Upper lobe of left lung (tissue), 6 donors: Measurements from ENCODE around the gene CNTD1. TPM values are rescaled to one million over a fixed set of nuclear protein-coding genes. Genes with fewer than 3 reads are reported as not detected.
A peak's percentile ranks its signal among the peaks of the same experiment; 100 is the strongest.

Source experiments
- ATAC-seq, 2 donors: fragments of 200-7000 bp; cut with Tn5 transposase; one replicate each; pipeline ENCODE4 v1.9.1; 2022; ENCODE audit warnings: mild to moderate bottlenecking in 2 of 2, moderate library complexity in 2 of 2; ENCODE audit not compliant: low FRiP score in 2 of 2
- DNase-seq, 2 donors: peaks; one replicate each; pipeline ENCODE4 v3.0.0-alpha.2; 2019 to 2020
- H3K27ac ChIP-seq, 4 donors: fragments of 200-600 bp; sonication (generic); one replicate each; pipeline ENCODE4 v1.5.1; 2016 to 2019
- H3K27me3 ChIP-seq, 4 donors: fragments of 200-600 bp; sonication (generic); one replicate each; pipeline ENCODE4 v1.5.1; 2017 to 2019
- H3K36me3 ChIP-seq, 4 donors: fragments of 200-600 bp; sonication (generic); one replicate each; pipeline ENCODE4 v1.5.1; 2016 to 2019
- H3K4me1 ChIP-seq, 4 donors: fragments of 200-600 bp; sonication (generic); one replicate each; pipeline ENCODE4 v1.5.1; 2018 to 2019
- H3K4me3 ChIP-seq, 4 donors: fragments of 200-600 bp; sonication (generic); one replicate each; pipeline ENCODE4 v1.5.1; 2017 to 2019; ENCODE audit warnings: mild to moderate bottlenecking in 2 of 4, moderate library complexity in 1 of 4
- H3K9me3 ChIP-seq, 4 donors: fragments of 200-600 bp; sonication (generic); one replicate each; pipeline ENCODE4 v1.5.1; 2018 to 2019
- CTCF ChIP-seq, 6 experiments: fragments of 450-650 bp in 4 of 6; fragments of 200-600 bp in 2 of 6; sonication (generic) in 2 of 6; IDR thresholded peaks; one replicate each; pipeline ENCODE4 v1.5.1; 2016 to 2019; ENCODE audit warnings: antibody characterized with exemption in 6 of 6
- EP300 ChIP-seq, 4 donors: sonication (generic); formaldehyde crosslinking; IDR thresholded peaks; one replicate each; pipeline ENCODE4 v1.5.1; 2017; ENCODE audit warnings: antibody characterized with exemption in 4 of 4, control low read depth in 2 of 4
- POLR2A ChIP-seq, 4 donors: fragments of 450-650 bp; IDR thresholded peaks; one replicate each; pipeline ENCODE4 v1.5.1; 2016 to 2017; ENCODE audit warnings: antibody characterized with exemption in 4 of 4, mild to moderate bottlenecking in 2 of 4
- POLR2AphosphoS5 ChIP-seq, 2 donors: sonication (generic); formaldehyde crosslinking; IDR thresholded peaks; one replicate each; pipeline ENCODE4 v1.5.1; 2017; ENCODE audit warnings: antibody characterized with exemption in 2 of 2
- WGBS, 2 donors: methylation state at CpG; one replicate each; pipeline ENCODE4 v1.1.5; 2017 to 2018; 5-methylcytosine and 5-hydroxymethylcytosine counted together
- total RNA-seq, 6 donors: library from RNA; depleted of rRNA in 4 of 6; stranded (reverse); fragments of >200 nt in 4 of 6; gene quantifications; one replicate each; pipeline versions ENCODE4 v1.1.0 to v1.2.1, GENCODE V29; 2016 to 2021
- donor health status: DM: no; HTN: no; CAD: no; lungs with moderate emphysema.
- donor health status: DM: no; HTN: yes; CAD: no; lungs with severe emphysema.

The CNTD1 gene
- total RNA-seq = 1 to 10 TPM in 1 of 6 donors, under 1 TPM in 4, not detected in 1; 0.22 to 1.2 (median 0.39) TPM

GRCh38 chr17:42798383-42799380 lies at the start of gene CNTD1, which contains the start of gene COA3:
TSS of gene CNTD1 (plus strand) at chr17:42798861. CDS start at chr17:42799068, 207 bp downstream.
TSS of gene COA3 (minus strand) at chr17:42798704. CDS start at chr17:42798681, 23 bp downstream.
- H3K27ac ChIP-seq = peak within 1 kb of the TSS; percentile 55 to 92 (median 78)
- H3K9me3 ChIP-seq = no peaks in the 10 kb centered on the region
- TF ChIP-seq POLR2A (IDR thresholded peaks at IDR 0.05) (peak in 2 of 4 donors; percentile 24 to 47), POLR2AphosphoS5 (IDR thresholded peaks at IDR 0.05) (peak; percentile 38 to 55), EP300 (IDR thresholded peaks at IDR 0.05) (no peak), CTCF (IDR thresholded peaks at IDR 0.05) (peak in 2 of 6 experiments; percentile 17 to 28)
- no peaks in the 10 kb centered on the region for H3K27me3 ChIP-seq
- 21 to 26% methylated on average over 41 to 66 of the region's 66 CpGs for WGBS, 2 donors
- DNase-seq (peak; percentile 88 to 96), ATAC-seq (peak; percentile 93 to 99)
- peaks cover 18 to 24% (median 22%) of the 10 kb centered on the region in 4 donors for H3K4me1 ChIP-seq
- peaks cover 0 to 8% (median 0%) of the 10 kb centered on the region in 4 donors for H3K36me3 ChIP-seq
- H3K4me3 ChIP-seq = peak within 1 kb of the TSS; percentile 50 to 95 (median 78)

- no peak for DNase-seq
- H3K36me3 ChIP-seq = no peaks in the 10 kb centered on the region
- H3K9me3 ChIP-seq = no peaks in the 10 kb centered on the region
- H3K4me3 ChIP-seq = no peak overlapping the region
- no peaks in the 10 kb centered on the region for H3K27me3 ChIP-seq
- no peak for ATAC-seq
- H3K27ac ChIP-seq = peak overlapping the region; percentile 31 to 73 (median 52)
- TF ChIP-seq POLR2A (IDR thresholded peaks at IDR 0.05) (no peak), EP300 (IDR thresholded peaks at IDR 0.05) (no peak), CTCF (IDR thresholded peaks at IDR 0.05) (no peak), POLR2AphosphoS5 (IDR thresholded peaks at IDR 0.05) (no peak)
- H3K4me1 ChIP-seq = peaks cover 31 to 46% (median 37%) of the 10 kb centered on the region in 4 donors
- 76% methylated on average over 9 to 11 of the region's 11 CpGs for WGBS, 2 donors
Observed at GRCh38 chr17:42748908-42749798, 49.5 kb upstream of the CNTD1 start.

- Histone ChIP-seq H3K4me3 (no peak overlapping the region), H3K27me3 (no peaks in the 10 kb centered on the region), H3K4me1 (peaks cover 25 to 36% (median 31%) of the 10 kb centered on the region in 4 donors), H3K36me3 (no peaks in the 10 kb centered on the region), H3K9me3 (no peaks in the 10 kb centered on the region), H3K27ac (peak overlapping the region; percentile 19 to 73 (median 50))
- DNase-seq (no peak), ATAC-seq (peak; percentile 36 to 53)
- WGBS, 2 donors = 27 to 29% methylated on average over 3 of the region's 3 CpGs
- TF ChIP-seq EP300 (IDR thresholded peaks at IDR 0.05) (no peak), POLR2A (IDR thresholded peaks at IDR 0.05) (no peak), POLR2AphosphoS5 (IDR thresholded peaks at IDR 0.05) (no peak), CTCF (IDR thresholded peaks at IDR 0.05) (no peak)
Observed at GRCh38 chr17:42750739-42751344, 47.8 kb upstream of the CNTD1 start.

GRCh38 chr17:42751628-42752027 lies 47.0 kb upstream of the CNTD1 start:
- no peaks in the 10 kb centered on the region for H3K36me3 ChIP-seq
- peaks cover 25 to 36% (median 31%) of the 10 kb centered on the region in 4 donors for H3K4me1 ChIP-seq
- no peak for TF ChIP-seq POLR2A (IDR thresholded peaks at IDR 0.05)
- no peak for TF ChIP-seq CTCF (IDR thresholded peaks at IDR 0.05)
- TF ChIP-seq EP300 (IDR thresholded peaks at IDR 0.05) = no peak
- no peak for TF ChIP-seq POLR2AphosphoS5 (IDR thresholded peaks at IDR 0.05)
- H3K4me3 ChIP-seq = no peak overlapping the region
- no peaks in the 10 kb centered on the region for H3K9me3 ChIP-seq
- H3K27ac ChIP-seq = no peak overlapping the region
- no peaks in the 10 kb centered on the region for H3K27me3 ChIP-seq
- ATAC-seq = no peak
- no peak for DNase-seq
- 61 to 72% methylated on average over 7 of the region's 7 CpGs for WGBS, 2 donors
